NCI-H2196 (cell line): ENCODE data around the gene HSPBAP1.

ENCODE experiments used
- DNase-seq: peaks from one replicate; lab custom pipeline; 2025; ENCODE audit not compliant: unreplicated experiment; lab: John Stamatoyannopoulos, UW

HSPBAP1 gene

DNA sequence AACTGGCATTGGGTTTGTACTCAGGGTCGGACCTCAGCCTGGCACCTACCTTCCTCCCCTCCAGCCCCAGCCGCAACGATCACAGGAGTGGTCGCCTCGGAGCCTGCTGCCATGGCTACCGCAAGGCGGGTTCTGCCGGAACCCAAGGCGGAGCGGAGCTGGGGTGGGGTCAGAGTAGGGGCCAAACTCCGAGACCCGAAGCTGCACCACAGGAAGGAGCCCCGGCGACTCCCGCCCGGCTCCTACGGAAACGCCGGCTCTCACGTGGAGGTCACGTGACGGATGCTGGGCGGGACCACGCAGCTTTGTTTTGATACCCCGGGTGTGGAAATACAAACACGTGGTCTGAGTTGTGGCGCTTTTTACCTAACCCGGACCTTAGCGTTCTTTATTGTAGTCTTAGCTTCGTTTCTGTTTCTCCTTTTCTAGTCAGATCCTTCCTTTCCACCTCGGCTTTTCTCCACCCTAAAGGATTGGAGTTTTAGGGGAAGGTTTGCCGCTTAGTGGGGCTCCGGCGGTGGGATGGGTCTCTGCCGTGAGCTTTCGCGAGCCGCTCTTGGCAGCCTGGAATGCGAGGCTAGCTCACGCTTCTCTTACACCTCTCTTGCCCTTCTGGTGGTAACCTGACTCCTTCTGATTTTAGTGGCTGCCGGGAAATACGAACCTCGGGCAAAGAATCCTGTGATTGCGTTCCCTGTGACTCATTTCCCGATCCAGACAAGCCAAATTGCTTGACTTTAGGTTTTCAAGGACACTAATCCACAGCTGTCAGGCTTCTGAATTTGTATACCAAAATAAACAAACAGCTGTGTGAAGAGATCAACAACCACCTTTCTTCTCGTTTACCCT, at the start of gene HSPBAP1:
Gene HSPBAP1, minus strand, starts transcription at position 264 of the 849 bp plus-strand sequence. Its CDS starts 151 bp downstream, at position 113.
- DNase-seq = no peak

- DNase-seq = no peak
Measured at GRCh38 chr3:122835590-122835989, 42.0 kb upstream of the HSPBAP1 start.

GRCh38 chr3:122828281-122828680, 34.6 kb upstream of the HSPBAP1 start:
- DNase-seq = no peak

DNA sequence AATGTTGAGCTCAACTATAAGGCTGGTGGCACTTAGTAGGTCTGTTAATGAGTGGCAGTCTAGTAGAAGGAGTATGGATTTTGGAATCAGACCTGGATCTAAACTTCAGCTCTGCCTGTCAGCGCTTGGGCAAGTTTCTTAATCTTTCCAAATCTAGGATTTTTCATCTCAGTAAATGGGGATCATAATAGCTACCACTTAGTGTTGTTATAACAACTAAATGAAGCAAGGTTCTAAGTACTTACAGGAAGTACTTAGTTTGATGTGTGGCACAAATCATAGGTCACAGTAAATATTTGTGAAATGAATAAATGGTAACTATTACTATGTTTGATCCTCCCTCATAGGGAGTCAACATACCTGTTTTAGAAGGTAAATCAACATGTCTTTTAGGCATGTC, 32.6 kb upstream of the HSPBAP1 start:
- DNase-seq = no peak

DNA sequence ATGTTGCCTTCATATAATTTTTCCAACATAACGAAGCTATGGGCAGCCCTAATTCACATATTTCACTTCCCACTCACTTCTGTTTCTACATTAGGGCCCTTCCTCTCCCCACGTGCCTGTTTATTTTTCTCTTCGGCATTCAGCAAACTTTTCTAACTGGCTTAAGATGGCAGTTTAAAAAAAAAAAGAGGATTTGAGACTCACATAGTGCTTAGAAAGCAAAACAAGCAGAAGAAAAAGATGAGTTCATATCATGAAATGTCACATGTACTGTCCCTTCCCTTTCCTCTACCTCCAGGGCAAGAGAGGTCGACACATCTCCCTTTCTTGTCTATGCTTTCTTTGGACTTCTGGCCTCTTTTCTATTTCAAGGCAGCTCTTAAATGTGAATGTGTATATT, 31.8 kb upstream of the HSPBAP1 start:
- DNase-seq = no peak

GRCh38 chr3:122824465-122825381, 31.1 kb upstream of the HSPBAP1 start:
- no peak for DNase-seq

GRCh38 chr3:122816587-122816986, 23.0 kb upstream of the HSPBAP1 start:
- DNase-seq = no peak

GRCh38 chr3:122810734-122811133, 17.1 kb upstream of the HSPBAP1 start:
- no peak for DNase-seq

- no peak for DNase-seq
Measured at GRCh38 chr3:122803977-122804376, 10.3 kb upstream of the HSPBAP1 start.

GRCh38 chr3:122802323-122802722, 8.7 kb upstream of the HSPBAP1 start:
- DNase-seq = no peak

DNA sequence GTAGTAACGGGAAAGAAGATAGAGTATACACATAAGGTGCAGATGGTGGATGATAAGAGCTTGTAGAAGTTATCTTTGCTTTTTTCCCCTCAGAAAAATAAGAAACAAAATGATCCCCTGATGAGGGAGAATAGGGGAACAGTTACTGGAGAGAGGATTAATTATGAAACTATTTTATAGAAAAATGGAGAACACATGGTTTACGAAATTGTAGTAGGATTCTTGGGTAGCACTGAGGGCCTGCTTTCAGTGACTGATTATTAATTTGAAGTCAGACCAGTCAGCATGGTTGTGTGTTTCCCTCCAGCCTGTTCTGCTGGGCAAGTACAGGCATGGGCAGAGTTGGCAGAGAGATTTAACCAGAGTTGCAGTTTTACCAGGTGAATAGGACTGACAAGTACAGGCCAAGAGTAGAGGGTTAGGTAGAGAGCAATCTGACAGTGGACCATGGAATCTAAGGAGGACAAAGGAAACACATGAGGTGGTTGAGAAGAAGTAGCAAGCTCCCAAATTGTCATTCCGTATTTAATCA, 7.1 kb upstream of the HSPBAP1 start:
- DNase-seq = no peak

DNA sequence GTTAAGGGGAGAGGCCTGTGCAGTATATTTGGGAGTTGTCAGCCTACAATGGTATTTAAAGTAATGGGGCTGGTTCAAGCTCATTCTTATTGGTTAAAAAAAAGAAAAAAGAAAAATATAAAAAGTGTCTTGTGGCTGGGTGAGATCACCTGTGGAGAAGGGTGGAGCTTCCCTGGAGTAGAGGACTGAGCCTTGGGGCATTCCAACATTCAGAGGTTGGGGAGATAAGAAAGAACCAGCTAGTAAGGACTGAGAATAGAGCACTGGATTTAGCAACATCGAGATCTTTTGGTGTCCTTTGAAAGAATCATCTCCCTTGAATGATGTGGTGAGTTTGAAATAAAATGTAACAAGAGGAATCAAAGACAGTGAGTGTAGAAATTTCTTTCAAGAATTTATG, 6.4 kb upstream of the HSPBAP1 start:
- DNase-seq = no peak

- no peak for DNase-seq
Measured at GRCh38 chr3:122799322-122799721, 5.7 kb upstream of the HSPBAP1 start.

DNA sequence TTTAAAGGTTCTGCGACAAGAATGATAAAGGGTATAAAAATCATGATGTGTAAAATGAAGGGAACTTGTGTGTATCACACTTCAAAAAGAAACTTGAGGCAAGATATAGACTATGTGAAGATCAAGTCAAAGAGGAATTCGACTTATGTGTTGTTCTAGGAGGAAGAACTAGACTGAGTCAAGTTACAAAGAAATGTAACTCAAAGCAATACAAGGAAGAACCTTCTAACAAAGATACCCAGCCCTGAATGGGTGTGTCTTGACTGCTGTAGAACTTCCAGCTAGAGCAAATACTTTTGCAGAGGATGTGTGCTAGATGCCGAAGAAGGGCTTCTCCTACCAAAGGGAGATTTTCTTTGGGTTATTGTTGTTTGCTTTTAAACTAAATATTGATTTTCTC, 3.7 kb upstream of the HSPBAP1 start:
- DNase-seq = no peak

DNA sequence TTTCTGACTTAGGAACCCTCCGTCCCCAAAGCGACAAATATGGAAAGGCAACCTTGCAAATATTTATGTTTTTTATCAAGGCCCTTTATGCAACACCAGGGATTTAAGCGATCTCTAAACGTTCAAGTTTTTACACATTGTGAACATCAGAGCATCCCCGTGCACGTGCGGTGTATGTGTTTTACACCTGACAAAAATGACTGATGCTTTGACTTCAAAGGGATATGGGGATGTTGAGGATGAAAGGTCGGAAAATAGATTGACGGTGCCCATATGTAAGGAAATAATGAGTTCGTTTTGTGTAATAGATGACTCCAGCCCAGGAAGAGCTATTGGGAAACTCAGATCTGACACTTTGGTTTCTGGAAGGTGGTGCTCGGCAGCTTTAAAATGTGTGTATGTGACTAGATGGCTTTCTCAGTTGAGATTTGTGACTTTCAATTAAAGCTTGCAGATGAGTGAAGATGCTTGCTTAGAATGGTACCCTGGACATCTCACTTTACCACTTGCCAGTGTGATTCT, 2.1 kb upstream of the HSPBAP1 start:
- DNase-seq = no peak

DNA sequence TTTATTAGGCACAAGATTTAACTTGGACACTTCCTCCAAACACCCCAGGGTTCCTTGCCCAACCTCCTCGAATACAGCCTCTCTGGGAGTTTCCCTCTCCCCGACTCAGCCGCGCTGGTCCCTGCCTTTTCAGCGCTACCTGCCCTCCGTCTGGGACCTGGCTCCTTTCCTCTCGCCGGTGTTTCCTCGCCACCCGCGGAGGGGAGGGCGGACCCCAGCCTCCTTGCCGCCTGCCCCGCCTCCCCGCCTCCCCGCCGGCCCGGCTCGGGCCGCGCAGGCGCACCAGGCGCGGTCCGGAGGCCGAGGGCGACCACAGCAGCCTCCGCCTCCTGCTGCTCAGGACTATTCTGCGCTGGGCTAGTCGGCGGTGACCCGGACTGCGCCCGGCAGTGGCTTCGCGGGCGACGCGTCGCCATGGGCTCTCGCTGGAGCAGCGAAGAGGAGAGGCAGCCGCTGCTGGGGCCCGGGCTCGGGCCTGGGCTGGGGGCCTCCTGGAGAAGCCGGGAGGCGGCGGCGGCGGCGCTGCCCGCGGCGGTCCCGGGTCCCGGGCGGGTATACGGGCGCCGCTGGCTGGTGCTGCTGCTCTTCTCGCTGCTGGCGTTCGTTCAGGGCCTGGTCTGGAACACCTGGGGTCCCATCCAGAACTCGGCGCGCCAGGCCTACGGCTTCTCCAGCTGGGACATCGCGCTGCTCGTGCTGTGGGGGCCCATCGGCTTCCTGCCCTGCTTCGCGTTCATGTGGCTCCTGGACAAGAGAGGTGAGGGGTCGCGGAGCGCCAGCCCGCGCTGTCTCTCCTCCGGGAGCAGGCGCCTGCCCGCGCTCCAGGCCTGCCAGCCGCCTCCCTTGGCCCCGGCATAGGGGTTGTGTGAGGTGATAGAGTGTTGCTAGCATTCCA, 1.4 kb upstream of the HSPBAP1 start, which contains the start of gene SLC49A4:
Gene SLC49A4, plus strand, starts transcription at position 291 of the 895 bp plus-strand sequence. Its CDS starts 124 bp downstream, at position 415.
- DNase-seq = no peak

DNA sequence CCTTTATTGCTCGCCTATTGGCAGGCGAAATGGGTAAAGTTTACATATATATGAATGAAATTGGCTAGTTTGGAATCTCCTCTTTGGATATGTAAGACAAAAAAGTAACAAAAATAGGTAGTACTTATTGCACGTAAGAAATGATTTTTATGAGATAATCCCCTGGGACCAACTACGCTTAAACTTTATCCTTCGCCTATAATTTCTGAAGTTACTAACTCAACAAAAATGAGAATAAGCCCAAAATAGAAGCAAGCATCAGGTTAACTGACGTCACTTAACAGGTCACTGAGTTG, 800 bp upstream of the HSPBAP1 start:
- DNase-seq = no peak

- no peak for DNase-seq
Measured at GRCh38 chr3:122789585-122790273, 3.9 kb downstream of the HSPBAP1 start.

GRCh38 chr3:122787872-122788271, 5.8 kb downstream of the HSPBAP1 start:
- no peak for DNase-seq

GRCh38 chr3:122786066-122786465, 7.6 kb downstream of the HSPBAP1 start:
- DNase-seq = no peak
